DOHH2 (cell line): ENCODE data around the gene SUGCT.

ENCODE experiments used
- H3F3A ChIP-seq: fragments of 200-600 bp; sonication (generic), shearing (Covaris generic); 2 replicates; pipeline ENCODE4 v1.6.0; 2016; ENCODE audit warnings: antibody characterized with exemption, mild to moderate bottlenecking; ENCODE audit not compliant: control insufficient read depth, insufficient read depth
- H3K27ac ChIP-seq: fragments of 200-600 bp; sonication (generic); 2 replicates; pipeline ENCODE4 v1.5.1; 2014; ENCODE audit warnings: low read depth, mild to moderate bottlenecking, low read length, moderate library complexity
- H3K27me3 ChIP-seq: fragments of 200-600 bp; sonication (generic); 2 replicates; pipeline ENCODE4 v1.6.1; 2014; ENCODE audit warnings: mild to moderate bottlenecking, low read length, mixed read lengths; ENCODE audit not compliant: control insufficient read depth
- H3K36me3 ChIP-seq: fragments of 200-600 bp; sonication (generic); 2 replicates; pipeline ENCODE4 v1.6.1; 2014; ENCODE audit warnings: mild to moderate bottlenecking, low read length, moderate library complexity, mixed read lengths; ENCODE audit not compliant: control insufficient read depth
- H3K4me1 ChIP-seq: fragments of 200-600 bp; sonication (generic); 2 replicates; pipeline ENCODE4 v1.6.1; 2014; ENCODE audit warnings: mild to moderate bottlenecking, low read length, mixed read lengths; ENCODE audit not compliant: control insufficient read depth
- H3K4me2 ChIP-seq: fragments of 200-600 bp; sonication (generic); 2 replicates; pipeline ENCODE4 v1.6.0; 2014; ENCODE audit warnings: mild to moderate bottlenecking, low read length, moderate library complexity
- H3K4me3 ChIP-seq: fragments of 200-600 bp; sonication (generic); 2 replicates; pipeline ENCODE4 v1.5.1; 2014; ENCODE audit warnings: mild to moderate bottlenecking, low read length, mixed read lengths
- H3K79me2 ChIP-seq: fragments of 200-600 bp; sonication (generic); 2 replicates; pipeline ENCODE4 v1.6.1; 2014; ENCODE audit warnings: mild to moderate bottlenecking, low read length, mixed read lengths; ENCODE audit not compliant: control insufficient read depth
- H3K9me2 ChIP-seq: fragments of 200-600 bp; sonication (generic); replicated peaks from 2 replicates; pipeline ENCODE4 v1.6.1; 2014; ENCODE audit warnings: mild to moderate bottlenecking, low read length, mixed read lengths; ENCODE audit not compliant: control insufficient read depth
- H3K9me3 ChIP-seq: fragments of 200-600 bp; sonication (generic); 2 replicates; pipeline ENCODE4 v1.6.1; 2014; ENCODE audit warnings: antibody characterized with exemption, low read length, mixed read lengths; ENCODE audit not compliant: control insufficient read depth, insufficient read depth
- H4K20me1 ChIP-seq: fragments of 200-600 bp; sonication (generic); 2 replicates; pipeline ENCODE4 v1.6.0; 2014; ENCODE audit warnings: low read depth, mild to moderate bottlenecking, antibody characterized with exemption, low read length, moderate library complexity; ENCODE audit not compliant: control insufficient read depth, insufficient read depth
- EZH2phosphoT487 ChIP-seq: fragments of 200-600 bp; sonication (generic); IDR thresholded peaks from 2 replicates; pipeline ENCODE4 v1.6.1; 2017; ENCODE audit warnings: borderline replicate concordance, mild to moderate bottlenecking, antibody characterized with exemption, low read length, moderate library complexity, mixed read lengths
- TF ChIP-seq, protein P1 (sequence below): fragments of 200-600 bp; sonication (generic); IDR thresholded peaks from one replicate; pipeline ENCODE4 v1.5.1; 2014; ENCODE audit warnings: antibody characterized with exemption, mild to moderate bottlenecking, low read depth, low read length; ENCODE audit not compliant: poor library complexity, severe bottlenecking

The SUGCT gene

DNA sequence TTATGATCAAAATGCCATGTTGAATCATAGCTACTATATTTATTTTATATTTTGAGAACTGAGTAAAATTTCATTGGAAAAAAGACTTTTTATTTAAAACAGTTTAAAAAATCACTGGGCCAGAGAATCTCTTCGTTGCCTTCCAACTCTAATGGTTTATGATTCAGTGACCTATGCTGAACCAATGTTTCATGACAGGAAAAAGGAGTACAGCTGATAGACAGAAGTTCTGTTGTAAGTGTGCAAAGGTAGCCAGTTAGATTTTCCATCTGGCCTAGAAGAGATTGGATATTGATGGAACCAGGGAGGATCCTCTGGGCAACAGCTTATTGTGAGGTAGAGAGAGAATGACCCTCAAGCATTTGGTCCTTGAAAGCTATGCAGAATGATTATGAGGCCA lies 745.8 kb downstream of the SUGCT start:
- H3K9me3 ChIP-seq = no peaks in the 10 kb centered on the region
- H3K9me2 ChIP-seq = no peaks in the 10 kb centered on the region
- H4K20me1 ChIP-seq = no peaks in the 10 kb centered on the region
- H3F3A ChIP-seq = no peaks in the 10 kb centered on the region
- TF ChIP-seq, protein P1, sequence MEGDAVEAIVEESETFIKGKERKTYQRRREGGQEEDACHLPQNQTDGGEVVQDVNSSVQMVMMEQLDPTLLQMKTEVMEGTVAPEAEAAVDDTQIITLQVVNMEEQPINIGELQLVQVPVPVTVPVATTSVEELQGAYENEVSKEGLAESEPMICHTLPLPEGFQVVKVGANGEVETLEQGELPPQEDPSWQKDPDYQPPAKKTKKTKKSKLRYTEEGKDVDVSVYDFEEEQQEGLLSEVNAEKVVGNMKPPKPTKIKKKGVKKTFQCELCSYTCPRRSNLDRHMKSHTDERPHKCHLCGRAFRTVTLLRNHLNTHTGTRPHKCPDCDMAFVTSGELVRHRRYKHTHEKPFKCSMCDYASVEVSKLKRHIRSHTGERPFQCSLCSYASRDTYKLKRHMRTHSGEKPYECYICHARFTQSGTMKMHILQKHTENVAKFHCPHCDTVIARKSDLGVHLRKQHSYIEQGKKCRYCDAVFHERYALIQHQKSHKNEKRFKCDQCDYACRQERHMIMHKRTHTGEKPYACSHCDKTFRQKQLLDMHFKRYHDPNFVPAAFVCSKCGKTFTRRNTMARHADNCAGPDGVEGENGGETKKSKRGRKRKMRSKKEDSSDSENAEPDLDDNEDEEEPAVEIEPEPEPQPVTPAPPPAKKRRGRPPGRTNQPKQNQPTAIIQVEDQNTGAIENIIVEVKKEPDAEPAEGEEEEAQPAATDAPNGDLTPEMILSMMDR = no peak
- TF ChIP-seq EZH2phosphoT487 = no peak
- H3K79me2 ChIP-seq = no peaks in the 10 kb centered on the region
- no peaks in the 10 kb centered on the region for H3K4me1 ChIP-seq
- H3K4me3 ChIP-seq = no peak overlapping the region
- no peak overlapping the region for H3K4me2 ChIP-seq
- no peaks in the 10 kb centered on the region for H3K36me3 ChIP-seq
- no peak overlapping the region for H3K27ac ChIP-seq
- H3K27me3 ChIP-seq = no peaks in the 10 kb centered on the region

DNA sequence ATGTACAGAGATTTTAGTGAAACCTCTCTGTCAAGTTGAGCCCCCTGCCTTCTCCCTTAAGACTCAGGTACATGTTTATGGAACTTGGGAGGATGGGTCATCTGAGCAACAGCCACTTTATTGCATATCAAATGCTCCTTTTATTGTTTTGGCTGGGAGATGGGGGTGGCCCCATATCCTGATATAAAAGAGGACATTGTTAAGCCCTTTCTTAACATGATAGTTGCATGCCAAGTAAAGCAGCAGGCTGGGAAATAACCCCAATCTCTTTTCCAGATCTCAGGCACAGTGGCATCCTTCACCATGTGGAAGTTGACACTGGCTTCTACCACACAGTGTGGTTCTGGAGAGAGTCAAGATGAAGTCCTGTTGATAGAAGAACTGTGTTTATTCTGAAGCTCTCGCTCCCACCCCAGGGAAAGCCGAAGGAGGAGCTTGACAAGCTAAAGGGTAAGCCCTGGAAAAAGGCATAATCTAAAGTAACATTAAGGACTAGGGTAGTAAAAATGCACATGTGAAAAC lies 746.7 kb downstream of the SUGCT start:
- TF ChIP-seq, protein P1 = no peak
- no peak for TF ChIP-seq EZH2phosphoT487
- Histone ChIP-seq H3K9me3 (no peaks in the 10 kb centered on the region), H3K9me2 (no peaks in the 10 kb centered on the region), H3K79me2 (no peaks in the 10 kb centered on the region), H3K36me3 (no peaks in the 10 kb centered on the region), H3F3A (no peaks in the 10 kb centered on the region), H3K27me3 (no peaks in the 10 kb centered on the region), H4K20me1 (no peaks in the 10 kb centered on the region), H3K27ac (no peak overlapping the region), H3K4me1 (no peaks in the 10 kb centered on the region), H3K4me3 (no peak overlapping the region), H3K4me2 (no peak overlapping the region)

DNA sequence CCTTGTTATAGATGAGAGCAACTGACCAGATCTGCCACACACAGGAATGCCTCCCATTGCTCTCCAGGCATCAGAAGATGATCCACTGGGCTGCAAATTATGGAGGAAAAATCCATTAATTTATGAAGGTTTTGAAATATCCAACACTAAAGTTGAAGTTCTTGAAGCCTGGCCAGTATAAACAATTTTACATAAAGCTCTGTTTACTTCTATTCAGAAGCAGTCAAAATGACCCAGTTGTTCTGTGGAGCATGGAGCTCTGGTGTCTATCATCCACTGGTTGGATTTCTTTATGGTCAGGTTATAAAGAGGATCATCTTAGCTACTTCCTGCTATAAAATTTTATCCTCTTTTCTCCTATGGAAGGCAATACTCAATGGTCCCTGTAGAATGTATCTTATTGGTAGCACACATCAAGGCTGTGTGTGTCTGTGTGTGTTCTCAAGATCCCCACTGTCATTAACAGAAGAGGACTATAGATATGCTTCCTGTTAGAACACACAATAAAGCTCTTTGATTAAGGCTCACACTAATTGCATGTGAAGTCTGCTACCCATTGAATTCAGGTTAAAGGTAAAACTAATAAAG lies 747.4 kb downstream of the SUGCT start:
- Histone ChIP-seq H3K4me3 (no peak overlapping the region), H3K4me2 (no peak overlapping the region), H3K4me1 (no peaks in the 10 kb centered on the region), H3K27ac (no peak overlapping the region), H3K9me3 (no peaks in the 10 kb centered on the region), H4K20me1 (no peaks in the 10 kb centered on the region), H3K27me3 (no peaks in the 10 kb centered on the region), H3K36me3 (no peaks in the 10 kb centered on the region), H3K79me2 (no peaks in the 10 kb centered on the region), H3K9me2 (no peaks in the 10 kb centered on the region), H3F3A (no peaks in the 10 kb centered on the region)
- TF ChIP-seq EZH2phosphoT487 = no peak

DNA sequence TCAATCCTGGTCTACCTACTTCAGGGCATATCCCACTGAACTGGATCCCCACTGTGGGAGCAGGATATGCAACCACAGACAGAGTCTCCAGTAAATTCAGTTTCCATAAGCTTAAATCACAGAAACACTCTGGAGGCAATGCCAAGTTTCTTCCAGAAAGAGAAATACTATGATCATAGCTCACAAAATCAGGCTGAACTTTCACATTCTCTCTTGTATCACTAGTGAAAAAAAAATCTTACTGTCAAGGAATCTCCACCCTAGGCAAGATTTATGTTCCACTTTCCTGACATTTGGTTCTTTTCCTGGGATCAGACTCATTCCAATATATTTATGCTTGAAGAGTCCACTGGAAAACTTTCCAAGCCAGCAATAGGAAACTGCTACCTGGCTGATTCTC lies 749.0 kb downstream of the SUGCT start:
- no peak overlapping the region for H3K4me3 ChIP-seq
- H3K4me1 ChIP-seq = no peaks in the 10 kb centered on the region
- no peaks in the 10 kb centered on the region for H3K9me3 ChIP-seq
- H3K27ac ChIP-seq = no peak overlapping the region
- H3K9me2 ChIP-seq = no peaks in the 10 kb centered on the region
- H3F3A ChIP-seq = no peaks in the 10 kb centered on the region
- H4K20me1 ChIP-seq = no peaks in the 10 kb centered on the region
- H3K79me2 ChIP-seq = no peaks in the 10 kb centered on the region
- H3K4me2 ChIP-seq = no peak overlapping the region
- no peak for TF ChIP-seq EZH2phosphoT487
- TF ChIP-seq, protein P1 = no peak
- no peaks in the 10 kb centered on the region for H3K27me3 ChIP-seq
- no peaks in the 10 kb centered on the region for H3K36me3 ChIP-seq
